ENCODE measurements around the gene DNMT3B. TPM values are rescaled to one million over a fixed set of nuclear protein-coding genes. Genes with fewer than 3 reads are reported as not detected.

DNMT3B gene
- total RNA-seq, 4 donors from 2014 or later, result 0.47 to 2.3 (median 0.81) TPM; not detected in 1

DNA sequence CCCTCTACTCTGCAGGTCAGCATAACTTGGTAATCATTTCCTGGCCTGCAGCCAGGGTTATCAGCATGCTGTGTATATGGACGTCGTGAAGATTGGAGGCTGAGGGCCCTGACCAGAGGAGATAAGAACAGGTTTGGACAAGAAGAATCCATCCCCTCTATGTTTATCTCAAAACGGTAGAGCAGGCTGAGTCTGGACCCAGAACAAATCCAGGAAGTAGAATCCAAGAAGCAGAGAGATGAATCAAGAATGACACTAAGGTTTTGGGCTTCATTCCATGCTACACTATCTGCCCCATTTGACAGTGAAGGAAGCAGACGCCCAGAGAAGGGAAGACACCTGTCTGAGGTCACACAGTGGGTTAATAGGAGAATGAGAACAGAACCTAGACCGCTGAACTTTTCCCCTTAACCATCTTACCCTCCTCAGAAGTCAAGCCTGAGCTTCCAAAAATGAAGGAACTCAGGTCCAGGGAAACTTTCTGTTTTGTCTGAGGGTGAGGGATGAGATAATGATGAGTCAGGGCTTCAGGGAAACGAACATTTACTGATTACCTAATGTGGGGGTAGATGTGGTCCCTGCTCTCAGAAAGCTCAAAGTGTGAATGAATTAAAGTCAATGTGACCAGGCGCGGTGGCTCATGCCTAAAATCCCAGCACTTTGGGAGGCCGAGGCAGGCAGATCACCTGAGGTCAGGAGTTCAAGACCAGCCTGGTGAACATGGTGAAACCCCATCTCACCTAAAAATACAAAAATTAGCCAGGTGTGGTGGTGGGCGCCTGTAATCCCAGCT lies 9.5 kb upstream of the DNMT3B start:
- Histone ChIP-seq H3K4me1 (no peaks in the 10 kb centered on the region), H3K36me3 (no peaks in the 10 kb centered on the region), H3K27me3 (no peaks in the 10 kb centered on the region), H3K4me3 (no peak overlapping the region), H3K9me3 (no peaks in the 10 kb centered on the region), H3K27ac (no peak overlapping the region)
- TF ChIP-seq POLR2AphosphoS5 (IDR thresholded peaks at IDR 0.05) (no peak), EP300 (IDR thresholded peaks at IDR 0.05) (no peak), POLR2A (IDR thresholded peaks at IDR 0.05) (no peak)
- TF ChIP-seq, protein P1, sequence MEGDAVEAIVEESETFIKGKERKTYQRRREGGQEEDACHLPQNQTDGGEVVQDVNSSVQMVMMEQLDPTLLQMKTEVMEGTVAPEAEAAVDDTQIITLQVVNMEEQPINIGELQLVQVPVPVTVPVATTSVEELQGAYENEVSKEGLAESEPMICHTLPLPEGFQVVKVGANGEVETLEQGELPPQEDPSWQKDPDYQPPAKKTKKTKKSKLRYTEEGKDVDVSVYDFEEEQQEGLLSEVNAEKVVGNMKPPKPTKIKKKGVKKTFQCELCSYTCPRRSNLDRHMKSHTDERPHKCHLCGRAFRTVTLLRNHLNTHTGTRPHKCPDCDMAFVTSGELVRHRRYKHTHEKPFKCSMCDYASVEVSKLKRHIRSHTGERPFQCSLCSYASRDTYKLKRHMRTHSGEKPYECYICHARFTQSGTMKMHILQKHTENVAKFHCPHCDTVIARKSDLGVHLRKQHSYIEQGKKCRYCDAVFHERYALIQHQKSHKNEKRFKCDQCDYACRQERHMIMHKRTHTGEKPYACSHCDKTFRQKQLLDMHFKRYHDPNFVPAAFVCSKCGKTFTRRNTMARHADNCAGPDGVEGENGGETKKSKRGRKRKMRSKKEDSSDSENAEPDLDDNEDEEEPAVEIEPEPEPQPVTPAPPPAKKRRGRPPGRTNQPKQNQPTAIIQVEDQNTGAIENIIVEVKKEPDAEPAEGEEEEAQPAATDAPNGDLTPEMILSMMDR (IDR thresholded peaks at IDR 0.05), result no peak
- ATAC-seq, result no peak
- WGBS, 2 donors (ENCODE audit: low coverage in 1 of 2), result 37 to 68% methylated on average over 5 of the region's 10 CpGs

DNA sequence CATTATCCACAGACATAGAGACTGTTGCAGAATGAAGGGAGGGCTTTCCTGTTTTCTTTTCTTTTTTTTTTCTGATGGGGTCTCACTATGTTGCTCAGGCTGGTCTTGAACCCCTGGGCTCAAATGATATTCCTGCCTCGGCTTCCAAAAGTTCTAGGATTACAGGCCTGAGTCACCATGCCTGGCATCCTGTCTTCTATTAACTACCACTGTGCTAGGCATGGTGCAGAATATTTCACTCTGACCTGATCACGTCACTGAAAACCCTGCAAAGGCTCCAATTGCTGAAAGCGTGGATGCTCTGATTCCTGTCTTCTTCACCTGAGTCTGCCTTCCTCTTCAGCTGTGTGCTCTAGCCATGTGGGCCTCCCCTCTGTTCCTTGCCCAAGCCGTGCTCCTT lies 8.5 kb upstream of the DNMT3B start:
- Histone ChIP-seq H3K27ac (no peak overlapping the region), H3K36me3 (no peaks in the 10 kb centered on the region), H3K27me3 (no peaks in the 10 kb centered on the region), H3K4me1 (no peaks in the 10 kb centered on the region), H3K9me3 (no peaks in the 10 kb centered on the region), H3K4me3 (no peak overlapping the region)
- WGBS, 2 donors (ENCODE audit: low coverage in 1 of 2), result 69 to 86% methylated on average over 3 to 4 of the region's 4 CpGs
- TF ChIP-seq EP300 (IDR thresholded peaks at IDR 0.05) (no peak), POLR2A (IDR thresholded peaks at IDR 0.05) (no peak), POLR2AphosphoS5 (IDR thresholded peaks at IDR 0.05) (no peak)
- TF ChIP-seq, protein P1 (IDR thresholded peaks at IDR 0.05), result no peak
- no peak for ATAC-seq

DNA sequence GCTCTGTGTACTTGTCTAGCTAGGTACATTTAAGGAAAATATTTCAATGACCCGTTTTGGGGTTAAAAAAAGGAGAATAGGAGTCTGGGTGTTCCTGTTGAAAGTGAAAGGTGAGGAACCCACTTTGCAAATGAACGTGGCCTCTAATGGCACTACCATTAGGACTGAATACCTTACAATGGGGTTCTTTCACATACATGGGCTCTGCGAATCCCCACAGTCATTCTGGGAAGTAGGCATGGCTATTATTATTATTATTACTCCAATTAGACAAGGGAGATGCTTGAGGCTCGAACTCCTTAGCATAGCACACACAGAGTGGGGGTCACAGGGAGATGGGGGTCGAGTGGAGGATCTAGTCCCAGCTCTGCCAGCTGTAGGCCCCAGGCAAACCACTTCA lies 6.0 kb upstream of the DNMT3B start:
- Histone ChIP-seq H3K36me3 (no peaks in the 10 kb centered on the region), H3K9me3 (no peaks in the 10 kb centered on the region), H3K27me3 (no peaks in the 10 kb centered on the region), H3K4me1 (peaks cover 0 to 1% (median 0%) of the 10 kb centered on the region in 3 donors), H3K27ac (no peak overlapping the region), H3K4me3 (no peak overlapping the region)
- TF ChIP-seq POLR2A (IDR thresholded peaks at IDR 0.05) (no peak), EP300 (IDR thresholded peaks at IDR 0.05) (no peak), POLR2AphosphoS5 (IDR thresholded peaks at IDR 0.05) (no peak)
- TF ChIP-seq, protein P1 (IDR thresholded peaks at IDR 0.05), result no peak
- WGBS, 2 donors (ENCODE audit: low coverage in 1 of 2), result 50 to 51% methylated on average over 2 to 5 of the region's 5 CpGs
- ATAC-seq, result no peak

DNA sequence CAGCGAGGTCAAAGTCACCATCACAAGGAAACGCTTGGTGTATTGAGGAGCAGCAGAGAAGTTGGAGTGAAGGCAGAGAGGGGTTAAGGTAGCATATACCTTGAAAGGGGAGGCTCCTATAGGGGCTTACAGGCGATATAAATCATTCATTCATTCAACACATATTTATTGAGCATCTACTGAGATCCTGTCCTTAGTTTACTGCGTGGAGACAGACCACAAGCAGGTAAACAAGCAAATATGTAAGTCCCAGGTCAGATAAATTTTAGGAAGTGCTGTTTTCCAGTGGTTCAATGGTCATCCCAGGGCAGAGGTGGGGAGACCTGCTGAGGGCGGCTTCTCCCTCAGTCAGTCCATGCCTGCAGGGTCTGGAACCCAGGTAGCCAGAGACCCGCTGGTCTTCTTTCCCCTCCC lies 761 bp upstream of the DNMT3B start:
- TF ChIP-seq, protein P1 (IDR thresholded peaks at IDR 0.05), result no peak
- TF ChIP-seq POLR2AphosphoS5 (IDR thresholded peaks at IDR 0.05) (no peak), POLR2A (IDR thresholded peaks at IDR 0.05) (no peak), EP300 (IDR thresholded peaks at IDR 0.05) (no peak)
- H3K27me3 ChIP-seq, result no peaks in the 10 kb centered on the region
- peak overlapping the region in 1 of 4 donors; percentile 72 for H3K27ac ChIP-seq
- no peak for ATAC-seq
- H3K4me3 ChIP-seq, result peak overlapping the region; percentile 46 to 87
- no peaks in the 10 kb centered on the region for H3K9me3 ChIP-seq
- 28 to 46% methylated on average over 3 to 4 of the region's 6 CpGs for WGBS, 2 donors (ENCODE audit: low coverage in 1 of 2)
- peaks cover 0 to 24% (median 12%) of the 10 kb centered on the region in 3 donors for H3K4me1 ChIP-seq
- no peaks in the 10 kb centered on the region for H3K36me3 ChIP-seq

DNA sequence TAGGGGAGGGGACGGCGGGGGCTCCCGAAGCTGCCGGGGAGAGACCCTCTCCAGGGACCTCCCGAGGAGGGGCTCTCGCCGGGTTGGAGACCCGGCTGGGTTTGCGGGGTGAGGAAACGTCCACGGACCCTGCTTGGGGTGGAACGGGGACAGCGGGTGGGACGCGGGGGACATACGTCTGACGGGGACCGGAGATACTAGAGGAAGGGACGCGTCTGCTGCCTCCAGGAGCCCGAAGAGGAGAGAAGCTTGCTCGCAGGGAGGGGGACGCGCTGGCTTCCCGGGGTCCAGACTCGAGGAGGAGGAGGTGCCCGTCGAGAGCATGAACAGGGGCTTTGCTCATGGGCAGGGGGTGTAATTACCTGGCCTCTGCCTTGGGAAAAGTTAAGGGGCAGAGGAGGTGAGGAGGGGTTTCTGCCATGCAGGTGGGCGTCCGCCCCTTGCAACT lies 593 bp downstream of the DNMT3B start:
- H3K27ac ChIP-seq, result peak overlapping the region in 1 of 4 donors; percentile 72
- no peak for ATAC-seq

More for the DNA sequence above, 593 bp downstream of the DNMT3B start:
- Histone ChIP-seq H3K4me1 (peaks cover 0 to 24% (median 12%) of the 10 kb centered on the region in 3 donors), H3K36me3 (no peaks in the 10 kb centered on the region), H3K9me3 (no peaks in the 10 kb centered on the region), H3K27me3 (no peaks in the 10 kb centered on the region), H3K4me3 (peak overlapping the region; percentile 46 to 87)
- 0% methylated on average over 2 to 4 of the region's 30 CpGs for WGBS, 2 donors (ENCODE audit: low coverage in 1 of 2)
- TF ChIP-seq POLR2AphosphoS5 (IDR thresholded peaks at IDR 0.05) (no peak), POLR2A (IDR thresholded peaks at IDR 0.05) (no peak), EP300 (IDR thresholded peaks at IDR 0.05) (no peak)
- TF ChIP-seq, protein P1 (IDR thresholded peaks at IDR 0.05), result no peak

Measured in gastroesophageal sphincter (tissue), 4 donors.